HPDE6-E6E7 (cell line): Measurements from ENCODE around the gene METTL16.

Experiments
- DNase-seq: peaks from one replicate; pipeline ENCODE4 v3.0.0; 2011; ENCODE audit warnings: missing footprints; ENCODE audit errors: extremely low spot score

The METTL16 gene

GRCh38 chr17:2380226-2380922 lies 131.3 kb downstream of the METTL16 start:
- no peak for DNase-seq

DNA sequence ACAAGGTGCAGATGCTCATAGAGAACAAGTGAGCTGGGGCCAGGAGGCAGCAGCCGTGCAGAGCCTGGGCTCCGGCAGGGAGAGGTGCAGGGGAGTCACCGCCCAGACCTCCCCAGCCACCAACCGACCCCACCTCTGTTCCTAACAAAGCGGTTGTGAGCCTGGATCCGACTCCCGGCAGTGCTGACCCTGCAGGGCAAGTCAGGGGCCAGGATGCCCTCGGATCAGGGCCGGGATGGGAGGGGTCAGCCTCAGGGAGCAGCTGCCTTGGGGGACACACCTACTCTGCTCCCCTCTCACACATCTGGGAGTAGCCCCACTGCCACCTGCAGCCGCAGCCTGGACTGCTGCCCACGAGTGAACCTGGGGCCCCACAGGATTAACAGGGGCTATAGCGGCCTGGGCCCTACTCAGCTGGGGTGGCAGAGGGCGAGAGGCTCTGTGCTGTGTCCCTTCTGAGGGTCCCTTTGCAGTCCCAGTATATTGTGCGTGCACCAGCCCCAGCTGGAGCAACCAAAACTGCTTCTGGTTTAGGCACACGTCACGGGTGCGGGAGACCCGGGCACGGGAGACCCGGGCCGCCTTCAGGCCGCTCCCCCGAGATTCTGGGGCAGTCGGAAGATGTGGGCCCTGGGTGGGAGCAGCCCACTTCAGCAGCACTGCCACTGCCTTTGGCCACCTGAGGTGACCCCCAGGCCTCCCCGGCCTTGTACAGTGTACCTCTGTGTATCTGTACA lies 132.0 kb downstream of the METTL16 start:
- DNase-seq = no peak

DNA sequence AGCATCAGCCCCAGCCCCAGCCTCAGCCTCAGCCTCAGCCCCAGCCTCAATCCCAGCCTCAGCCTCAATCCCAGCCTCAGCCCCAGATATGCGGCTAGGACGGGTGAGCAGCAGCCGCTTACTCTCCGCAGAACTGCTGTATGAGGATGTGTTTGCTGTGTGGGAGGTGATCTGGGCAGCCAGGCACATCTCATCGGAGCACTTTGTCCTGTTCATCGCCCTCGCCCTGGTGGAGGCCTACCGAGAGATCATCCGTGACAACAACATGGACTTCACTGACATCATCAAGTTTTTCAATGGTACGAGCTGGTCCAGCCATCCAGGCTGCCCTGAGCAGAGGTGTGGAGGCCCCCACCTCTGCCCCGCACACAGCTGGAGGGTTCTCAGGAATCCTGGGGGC lies 132.8 kb downstream of the METTL16 start:
- DNase-seq = no peak

DNA sequence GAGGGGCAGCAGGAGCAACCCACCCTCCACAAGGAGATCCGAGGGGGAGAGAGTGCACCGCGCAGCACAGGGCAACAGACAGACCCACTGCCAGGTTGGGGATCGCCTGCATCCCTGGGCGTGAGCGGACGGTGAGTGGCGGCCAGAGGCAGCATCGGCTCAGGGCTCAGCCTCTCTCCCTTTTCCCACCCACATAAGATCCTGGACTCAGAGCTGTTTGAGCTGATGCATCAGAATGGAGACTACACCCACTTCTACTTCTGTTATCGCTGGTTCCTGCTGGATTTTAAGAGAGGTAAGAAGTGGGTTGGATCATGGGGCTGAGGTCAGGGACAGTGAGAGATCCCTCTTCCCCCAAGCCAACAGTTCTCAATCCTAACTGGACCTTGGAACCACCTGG lies 134.0 kb downstream of the METTL16 start:
- DNase-seq = no peak

DNA sequence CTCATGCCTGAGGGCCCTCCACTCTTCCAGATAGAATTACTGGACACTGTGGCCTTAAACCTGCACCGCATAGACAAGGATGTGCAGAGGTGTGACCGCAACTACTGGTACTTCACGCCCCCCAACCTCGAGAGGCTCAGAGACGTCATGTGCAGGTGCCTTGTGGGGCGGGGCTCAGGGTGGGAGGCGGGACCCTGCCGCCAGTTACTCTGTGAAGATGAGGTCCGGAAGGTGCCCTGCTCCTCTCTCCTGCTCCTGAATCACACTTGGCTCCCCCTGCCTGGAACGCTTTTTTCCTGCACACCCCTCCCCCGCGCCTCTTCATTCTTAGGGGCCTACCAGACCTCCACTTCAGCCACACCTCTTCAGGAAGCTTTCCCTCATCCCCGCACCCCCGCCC lies 135.6 kb downstream of the METTL16 start:
- DNase-seq = no peak

- DNase-seq = no peak
These were observed 136.3 kb downstream of the METTL16 start for GRCh38 chr17:2375406-2375805.

- no peak for DNase-seq
These were observed 137.0 kb downstream of the METTL16 start for GRCh38 chr17:2374549-2375285.

DNA sequence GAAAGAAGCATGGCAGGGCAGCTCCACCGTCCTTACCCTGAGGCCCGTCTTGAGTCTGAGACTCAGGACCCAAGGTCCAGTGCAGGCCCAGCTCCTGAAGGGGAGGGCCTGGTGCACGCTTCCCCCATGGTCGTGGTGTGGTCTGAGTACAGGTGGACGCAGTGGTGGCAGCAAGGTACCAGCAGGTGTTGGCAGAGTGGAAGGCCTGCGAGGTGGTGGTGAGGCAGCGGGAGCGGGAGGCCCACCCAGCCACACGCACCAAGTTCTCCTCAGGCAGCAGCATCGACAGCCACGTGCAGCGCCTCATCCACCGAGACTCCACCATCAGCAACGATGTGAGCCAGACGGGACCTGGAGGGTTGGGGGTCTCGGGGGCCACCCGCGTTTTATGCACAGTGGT lies 138.5 kb downstream of the METTL16 start:
- DNase-seq = no peak

GRCh38 chr17:2372681-2373080 lies 139.0 kb downstream of the METTL16 start:
- DNase-seq = no peak

DNA sequence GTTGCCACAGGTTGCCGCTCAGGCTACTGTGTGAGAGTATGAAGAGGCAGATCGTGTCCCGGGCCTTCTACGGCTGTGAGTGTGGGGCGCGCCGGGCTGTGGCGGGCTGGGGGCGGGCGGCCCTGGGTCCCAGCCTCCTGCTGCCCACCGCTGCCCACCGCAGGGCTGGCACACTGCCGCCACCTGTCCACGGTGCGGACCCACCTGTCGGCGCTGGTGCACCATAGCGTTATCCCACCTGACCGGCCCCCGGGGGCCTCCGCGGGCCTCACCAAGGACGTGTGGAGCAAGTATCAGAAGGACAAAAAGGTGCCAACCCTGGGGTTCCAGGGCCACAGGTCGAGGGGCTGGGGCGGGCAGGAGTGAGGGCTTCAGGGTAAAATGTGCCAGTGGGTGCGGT lies 139.5 kb downstream of the METTL16 start:
- DNase-seq = no peak

DNA sequence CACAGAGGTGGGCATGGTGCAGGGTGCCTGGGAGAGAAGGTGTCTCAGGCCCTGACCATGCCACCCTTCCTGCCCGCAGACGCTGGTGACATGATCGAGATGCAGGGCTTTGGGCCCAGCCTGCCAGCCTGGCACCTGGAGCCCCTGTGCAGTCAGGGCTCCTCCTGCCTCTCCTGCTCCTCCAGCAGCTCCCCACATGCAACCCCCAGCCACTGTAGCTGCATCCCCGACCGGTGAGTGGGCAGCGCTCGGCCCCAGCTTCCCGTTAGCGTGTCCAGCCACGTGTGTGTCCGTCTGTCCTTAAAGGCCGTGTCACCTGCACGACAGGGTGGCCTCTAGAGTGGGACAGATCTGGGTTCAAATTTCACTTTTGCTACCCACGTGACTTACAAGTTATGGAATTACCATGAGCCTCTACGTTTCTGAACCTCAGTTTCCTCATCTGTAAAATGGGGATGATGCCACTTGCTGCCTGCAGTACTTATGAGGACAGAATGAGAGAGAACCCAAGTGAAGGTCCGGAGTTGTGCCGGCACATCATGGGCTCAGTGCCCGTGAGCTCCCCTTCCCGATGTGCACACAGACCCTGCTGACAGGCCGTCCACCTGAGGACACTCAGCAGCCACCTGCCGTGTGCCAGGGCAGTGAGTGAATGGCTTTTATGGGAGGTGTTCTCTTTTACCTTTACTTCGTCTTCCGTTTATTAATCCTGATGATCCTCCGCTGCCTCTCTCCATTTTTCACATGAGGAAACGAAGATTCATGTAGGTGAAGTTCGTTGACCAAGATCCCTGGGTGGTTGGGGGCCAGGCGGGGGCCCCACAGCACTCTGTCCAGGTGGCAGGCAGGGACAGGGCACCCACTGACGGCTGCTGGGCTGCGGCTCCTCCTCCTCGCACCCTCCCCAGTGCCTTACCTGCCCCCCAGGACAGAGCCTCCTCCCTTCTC lies 140.2 kb downstream of the METTL16 start:
- no peak for DNase-seq

- no peak for DNase-seq
These were observed 141.5 kb downstream of the METTL16 start for GRCh38 chr17:2370211-2370589.

- no peak for DNase-seq
These were observed 142.0 kb downstream of the METTL16 start for GRCh38 chr17:2369551-2370210.

- no peak for DNase-seq
These were observed 142.6 kb downstream of the METTL16 start for GRCh38 chr17:2369039-2369438.

DNA sequence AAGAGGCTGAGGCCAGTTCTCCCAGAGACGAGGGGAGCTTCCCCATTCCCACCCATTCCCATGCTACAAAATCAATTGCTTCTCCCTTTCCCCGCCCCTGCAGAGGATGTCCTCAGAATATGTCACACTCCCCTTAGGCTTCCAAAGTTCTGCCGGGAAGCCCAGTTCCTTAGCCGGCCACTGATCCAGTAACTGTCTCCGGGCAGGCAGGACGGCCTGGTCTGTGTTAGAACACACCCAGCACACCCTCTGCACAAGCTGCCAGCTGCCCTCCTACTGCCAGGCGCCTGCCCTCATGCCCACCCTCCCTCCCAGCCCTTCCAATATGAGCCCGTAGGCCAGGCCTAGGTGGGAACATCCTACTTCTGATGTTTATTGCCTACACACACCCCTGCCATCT lies 143.3 kb downstream of the METTL16 start:
- no peak for DNase-seq

GRCh38 chr17:2366747-2367494 lies 144.8 kb downstream of the METTL16 start:
- no peak for DNase-seq
